Dermis blood vessel endothelial cell (primary cell): ENCODE data around the gene OOSP4B. TPM values are rescaled to one million over a fixed set of nuclear protein-coding genes. Genes with fewer than 3 reads are reported as not detected.
"Not testable (repeated sequence)": the region's sequence is repeated elsewhere in the genome, so short reads cannot be mapped to it uniquely, and the experiment has no call there.

Source experiments
- DNase-seq: peaks from one replicate; pipeline ENCODE4 v3.0.0; 2010
- total RNA-seq: library from RNA; depleted of rRNA; stranded (reverse); fragments of >200 nt; gene quantifications from 2 replicates; pipeline ENCODE4 v1.2.3, GENCODE V29; 2014

Gene OOSP4B
- not detected in 2 replicates for total RNA-seq

- no peak for DNase-seq
Observed at GRCh38 chr11:60016881-60017280, at the start of gene OOSP4B. OOSP4B (plus strand) TSS chr11:60017181.

DNA sequence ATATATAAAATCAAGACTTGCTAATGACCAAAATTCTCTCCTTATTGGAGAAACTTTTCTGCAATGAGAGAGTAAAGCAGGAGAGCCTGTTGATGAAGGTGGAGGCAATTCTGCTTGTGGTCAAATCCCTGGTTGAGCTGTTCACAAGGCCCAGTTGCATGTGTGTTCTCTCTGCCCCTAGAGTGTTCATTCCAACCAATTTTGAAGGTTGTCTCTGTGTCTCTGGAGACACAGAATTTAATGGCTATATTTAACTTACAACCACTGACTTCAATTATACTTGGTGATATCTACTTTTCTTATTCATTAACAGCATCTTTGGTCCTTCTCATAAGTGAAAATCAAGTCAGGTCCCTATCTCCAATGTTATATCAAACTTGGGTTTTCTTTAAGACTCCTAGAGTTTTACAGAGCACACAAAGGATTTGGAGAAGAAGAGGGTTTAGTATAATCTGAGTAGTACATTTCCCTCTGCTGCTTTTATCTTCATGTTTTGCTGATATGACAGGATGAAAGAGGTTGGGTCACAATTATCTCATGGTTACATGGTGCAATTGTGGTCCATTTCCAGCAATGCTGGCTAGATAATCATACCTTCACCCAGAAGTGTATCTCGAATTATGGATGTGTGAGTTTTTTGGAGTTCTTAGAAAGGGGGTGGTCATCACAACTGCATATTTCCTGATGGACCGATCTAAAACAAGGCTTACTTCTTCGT lies 49.1 kb upstream of the OOSP4B start:
- no peak for DNase-seq

GRCh38 chr11:59968395-59968783 lies 48.6 kb upstream of the OOSP4B start:
- DNase-seq = no peak

GRCh38 chr11:59973097-59973496 lies 43.9 kb upstream of the OOSP4B start:
- DNase-seq = no peak

DNA sequence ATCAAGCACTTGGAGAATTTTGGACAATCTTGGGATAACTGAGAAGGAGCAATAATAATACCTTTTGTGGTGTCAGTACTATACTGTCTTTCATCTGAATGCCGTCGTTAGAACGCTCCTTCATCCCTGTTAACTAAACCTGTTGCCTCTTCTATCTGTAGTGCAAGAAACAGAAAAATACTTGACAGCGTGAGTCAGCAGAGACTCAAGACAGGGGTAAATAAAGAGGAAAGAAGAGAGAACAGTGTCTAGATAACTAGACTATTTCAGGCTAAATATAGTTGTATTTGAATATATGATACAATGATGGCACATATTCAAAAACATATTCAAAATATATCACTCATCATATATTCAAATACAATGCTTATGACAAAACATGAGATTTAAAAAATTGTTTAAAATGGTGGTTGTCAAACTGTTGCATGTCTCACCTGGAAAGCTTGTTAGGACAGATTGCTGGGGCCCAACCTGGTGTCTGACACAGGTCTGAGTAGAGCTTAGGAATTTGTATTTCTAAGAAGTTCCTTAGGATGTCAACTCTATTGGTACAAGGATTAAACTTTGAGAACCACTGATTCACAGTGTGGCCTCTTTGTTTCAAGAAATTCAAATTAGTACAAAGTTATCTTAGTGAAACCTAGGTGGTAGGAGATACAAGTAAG lies 35.7 kb upstream of the OOSP4B start:
- DNase-seq = no peak

GRCh38 chr11:59982037-59982436 lies 34.9 kb upstream of the OOSP4B start:
- not testable (repeated sequence) for DNase-seq

DNA sequence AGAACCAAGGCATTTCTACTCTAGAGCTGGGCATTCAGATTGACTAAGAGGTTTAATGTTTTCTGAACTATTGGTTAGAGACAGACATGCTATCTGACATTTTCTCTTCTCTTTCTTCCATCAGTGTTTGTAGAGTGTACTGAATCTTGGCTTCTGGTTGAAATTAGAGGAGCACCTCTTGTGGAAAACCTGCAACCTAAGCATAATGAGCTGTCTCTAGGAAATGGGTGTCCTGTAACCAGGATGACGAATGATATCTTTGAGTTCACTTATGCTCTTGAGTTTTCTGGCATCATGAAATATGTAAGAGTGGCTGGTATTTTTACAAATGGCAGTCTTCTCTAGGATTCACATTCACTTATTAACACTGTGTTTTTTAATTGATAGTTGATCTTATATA lies 33.8 kb upstream of the OOSP4B start:
- no peak for DNase-seq

DNA sequence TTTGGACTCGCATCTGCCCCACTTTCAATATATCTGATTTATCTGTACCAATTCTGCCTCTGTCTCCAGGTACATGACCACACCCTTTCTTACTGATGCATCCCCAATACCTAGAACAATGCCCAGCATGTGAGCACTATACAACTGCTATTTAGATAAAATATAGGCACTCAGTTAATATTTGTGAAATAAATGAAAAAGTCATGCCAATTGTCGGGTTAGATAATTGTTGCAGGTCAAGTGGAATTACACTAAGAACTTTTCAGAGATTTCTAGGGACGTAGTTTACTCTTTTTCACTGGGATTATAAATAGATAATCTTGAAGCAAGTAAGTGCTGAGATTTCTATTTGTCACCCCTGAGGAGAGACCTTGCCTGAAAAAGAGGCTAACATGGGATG lies 32.6 kb upstream of the OOSP4B start:
- no peak for DNase-seq

DNA sequence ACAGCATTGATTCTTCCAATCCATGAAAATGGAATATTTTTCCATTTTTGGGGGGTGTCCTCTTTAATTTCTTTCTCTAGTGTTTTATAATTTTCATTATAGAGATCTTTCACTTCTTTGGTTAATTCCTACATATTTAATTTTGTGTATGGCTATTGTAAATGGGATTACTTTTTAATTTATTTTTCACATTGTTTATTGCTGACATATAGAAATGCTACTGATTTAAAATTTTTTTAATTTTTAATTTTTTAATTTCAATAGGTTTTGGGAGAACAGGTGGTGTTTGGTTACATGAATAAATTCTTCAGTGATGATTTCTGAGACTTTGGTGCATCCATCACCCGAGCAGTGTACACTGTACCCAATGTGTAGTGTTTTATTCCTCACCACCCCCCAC lies 26.6 kb upstream of the OOSP4B start:
- no peak for DNase-seq

DNA sequence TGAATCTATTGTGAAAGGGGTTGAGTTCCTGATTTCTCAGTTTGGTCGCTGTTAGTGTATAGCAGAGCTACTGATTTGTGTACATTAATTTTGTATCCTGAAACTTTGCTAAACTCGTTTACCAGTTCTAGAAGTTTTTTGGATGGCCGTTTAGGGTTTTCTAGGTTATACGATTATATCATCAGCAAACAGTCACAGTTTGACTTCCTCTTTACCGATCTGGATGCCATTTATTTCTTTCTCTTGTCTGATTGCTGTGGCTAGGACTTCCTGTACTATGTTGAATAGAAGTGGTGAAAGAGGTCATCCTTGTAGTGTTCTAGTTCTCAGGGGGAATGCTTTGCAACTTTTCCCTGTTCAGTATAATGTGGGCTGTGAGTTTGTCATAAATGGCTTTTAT lies 24.6 kb upstream of the OOSP4B start:
- no peak for DNase-seq

DNA sequence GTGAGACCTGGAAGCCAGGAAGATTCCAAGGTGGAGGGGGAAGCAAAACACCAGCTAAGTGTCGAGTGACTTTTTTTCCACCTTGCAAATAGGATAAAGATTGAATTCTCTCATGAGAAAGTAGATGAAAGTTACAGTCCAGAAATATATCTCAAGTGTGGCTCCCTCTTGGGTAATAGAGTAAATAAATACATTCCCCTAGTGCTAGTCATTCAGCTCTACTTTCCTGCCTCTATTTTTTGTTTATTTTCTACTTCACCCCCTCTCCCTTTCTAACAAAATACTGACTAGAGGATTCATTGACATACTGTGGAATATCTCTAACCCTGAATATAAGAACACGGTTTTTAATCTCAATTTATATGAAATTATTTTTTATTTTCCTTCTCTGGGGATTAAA lies 19.2 kb upstream of the OOSP4B start:
- no peak for DNase-seq

GRCh38 chr11:59999691-60000090 lies 17.3 kb upstream of the OOSP4B start:
- DNase-seq = no peak

GRCh38 chr11:60003729-60004128 lies 13.3 kb upstream of the OOSP4B start:
- DNase-seq = no peak

- DNase-seq = no peak
Observed at GRCh38 chr11:60005360-60005759, 11.6 kb upstream of the OOSP4B start.

- no peak for DNase-seq
Observed at GRCh38 chr11:60018058-60018457, 1.1 kb downstream of the OOSP4B start.

DNA sequence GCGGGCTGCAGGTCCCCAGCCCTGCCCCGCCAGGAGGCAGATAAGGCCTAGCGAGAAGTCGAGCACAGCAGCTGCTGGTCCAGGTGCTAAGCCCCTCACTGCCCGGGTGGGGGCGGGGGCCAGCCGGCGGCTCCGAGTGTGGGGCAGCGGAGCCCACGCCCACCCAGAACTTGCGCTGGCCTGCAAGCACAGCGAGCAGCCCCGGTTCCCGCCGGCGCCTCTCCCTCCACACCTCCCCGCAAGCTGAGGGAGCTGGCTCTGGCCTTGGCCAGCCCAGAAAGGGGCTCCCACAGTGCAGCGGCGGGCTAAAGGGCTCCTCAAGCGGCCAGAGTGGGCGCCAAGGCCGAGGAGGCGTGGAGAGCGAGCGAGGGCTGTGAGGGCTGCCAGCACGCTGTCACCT lies 3.4 kb downstream of the OOSP4B start:
- DNase-seq = not testable (repeated sequence)

DNA sequence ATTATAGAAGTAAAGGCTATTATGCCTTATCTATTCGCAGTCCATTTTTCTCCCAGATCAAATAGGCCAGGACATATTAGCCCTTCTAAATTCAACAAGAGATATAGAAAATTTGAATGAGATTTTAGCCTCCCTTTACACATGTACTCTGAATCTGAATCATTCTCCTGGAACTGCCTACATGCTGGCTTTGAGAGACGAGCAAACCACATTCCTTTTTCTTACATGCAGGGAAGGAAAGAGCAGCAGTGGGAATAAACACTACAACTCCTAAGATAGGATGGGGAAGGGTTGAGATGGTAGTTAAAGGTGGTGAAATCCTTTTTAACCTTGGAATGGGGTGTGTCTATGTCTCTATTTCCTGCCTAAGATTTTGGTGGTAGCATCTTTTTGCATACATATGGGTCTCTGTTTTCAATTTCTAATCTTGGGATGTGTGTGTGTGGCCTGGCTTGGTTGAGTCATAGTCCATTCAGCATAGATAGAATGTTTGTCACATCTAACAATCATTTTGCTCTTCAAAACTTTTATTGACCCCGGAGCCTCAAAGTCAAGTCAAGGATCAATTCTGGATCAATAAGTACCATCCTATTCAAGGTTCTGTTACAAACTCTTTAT lies 12.1 kb downstream of the OOSP4B start:
- no peak for DNase-seq

DNA sequence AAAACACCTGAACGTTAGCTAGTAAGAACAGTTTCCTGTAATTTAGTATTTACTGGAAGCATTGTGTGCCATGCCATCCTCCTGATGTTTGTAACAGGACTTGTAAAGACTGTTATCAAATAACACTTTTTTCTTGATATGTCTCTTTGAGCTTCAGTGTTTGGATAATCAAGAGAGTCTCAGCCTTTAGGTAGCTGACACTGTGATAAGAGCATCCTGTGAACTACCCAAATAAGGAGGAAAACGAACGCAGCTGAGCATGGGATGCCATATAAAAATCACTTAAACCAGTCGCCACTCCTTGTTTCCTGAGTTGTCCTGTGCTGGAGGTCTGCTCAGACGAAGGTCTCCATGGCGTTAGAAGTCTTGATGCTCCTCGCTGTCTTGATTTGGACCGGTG lies 23.1 kb downstream of the OOSP4B start, which contains the start of gene OOSP2:
Gene OOSP2 (plus strand): TSS at position 301 of the 400 bp plus-strand sequence. CDS start 51 bp downstream, at position 352.
- DNase-seq = no peak

GRCh38 chr11:60050422-60050821 lies 33.4 kb downstream of the OOSP4B start:
- DNase-seq = not testable (repeated sequence)

DNA sequence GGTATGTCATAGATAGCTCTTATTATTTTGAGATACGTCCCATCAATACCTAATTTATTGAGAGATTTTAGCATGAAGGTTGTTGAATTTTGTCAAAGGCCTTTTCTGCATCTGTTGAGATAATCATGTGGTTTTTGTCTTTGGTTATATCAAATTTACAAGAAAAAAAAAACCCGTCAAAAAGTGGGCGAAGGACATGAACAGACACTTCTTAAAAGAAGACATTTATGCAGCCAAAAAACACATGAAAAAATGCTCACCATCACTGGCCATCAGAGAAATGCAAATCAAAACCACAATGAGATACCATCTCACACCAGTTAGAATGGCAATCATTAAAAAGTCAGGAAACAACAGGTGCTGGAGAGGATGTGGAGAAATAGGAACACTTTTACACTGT lies 33.9 kb downstream of the OOSP4B start:
- not testable (repeated sequence) for DNase-seq

GRCh38 chr11:60056349-60056969 lies 39.5 kb downstream of the OOSP4B start, which contains the start of gene MS4A3:
MS4A3 (plus strand) TSS chr11:60056665; CDS start chr11:60061161, 4,496 bp downstream.
- no peak for DNase-seq

DNA sequence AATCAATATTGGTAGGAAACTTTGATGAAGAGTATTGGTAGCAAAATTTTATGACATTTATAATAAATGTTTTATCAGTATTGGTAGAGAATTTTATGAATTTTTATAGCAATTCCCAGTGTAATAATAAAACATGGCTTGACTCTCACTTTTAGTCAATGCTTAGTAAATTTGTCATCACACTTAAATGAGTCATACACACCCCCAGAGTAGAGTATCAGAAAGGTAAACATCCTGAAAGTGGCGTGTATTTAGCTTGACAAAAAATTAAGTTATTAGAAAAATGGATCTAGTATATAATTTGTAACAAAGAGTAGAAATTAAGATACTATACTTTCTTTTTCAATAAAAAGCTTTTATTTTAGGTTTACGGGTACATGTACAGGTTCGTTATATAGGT lies 42.1 kb downstream of the OOSP4B start:
- no peak for DNase-seq

GRCh38 chr11:60059521-60060240 lies 42.7 kb downstream of the OOSP4B start:
- DNase-seq = no peak
